Measurements from ENCODE around the gene ENPP6.

DNA sequence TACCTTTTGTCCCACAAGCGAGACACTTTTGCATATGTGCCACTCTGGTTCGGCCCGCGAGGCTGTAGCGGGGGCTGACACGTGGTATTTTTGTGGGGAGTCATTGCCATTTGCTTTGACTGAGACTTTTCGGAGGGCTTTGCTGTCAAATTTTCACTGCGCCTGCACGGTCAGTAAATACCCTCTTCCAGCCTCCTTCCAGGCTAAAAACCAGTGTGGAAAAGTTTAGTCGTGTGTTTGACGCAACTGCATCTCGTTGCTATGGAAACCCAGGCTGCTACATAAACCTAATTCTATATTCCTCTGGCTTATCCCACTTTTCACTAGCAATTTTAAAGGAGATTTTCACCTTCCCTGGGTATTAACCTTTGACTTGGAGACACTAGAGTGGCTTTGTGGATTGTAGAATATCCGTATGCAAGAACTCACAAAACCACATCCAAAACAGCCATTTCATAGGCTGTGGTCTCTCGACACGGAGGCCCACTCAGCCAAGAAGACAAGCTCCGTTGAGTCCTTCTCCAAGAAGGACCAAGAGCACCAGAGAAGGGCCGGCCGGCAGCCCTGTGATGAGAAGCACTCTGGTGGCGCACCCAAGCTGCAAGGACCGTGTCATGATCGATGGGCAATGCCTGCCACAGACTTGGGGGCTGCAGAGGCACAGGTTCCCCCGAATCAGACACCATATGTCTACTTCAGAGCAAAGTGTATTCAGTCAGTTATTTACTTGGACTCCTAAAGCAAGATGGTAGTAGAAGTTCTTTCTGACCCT is 38.4 kb upstream of the ENPP6 start:
- TF ChIP-seq POLR2AphosphoS5 (IDR thresholded peaks at IDR 0.05; ENCODE audit: borderline replicate concordance, low read depth, low read length), result no peak
- no peak for TF ChIP-seq EZH2 (IDR thresholded peaks at IDR 0.05)

Data from SK-N-MC (cell line).